ENCODE measurements around the gene ZNF385A.

DNA sequence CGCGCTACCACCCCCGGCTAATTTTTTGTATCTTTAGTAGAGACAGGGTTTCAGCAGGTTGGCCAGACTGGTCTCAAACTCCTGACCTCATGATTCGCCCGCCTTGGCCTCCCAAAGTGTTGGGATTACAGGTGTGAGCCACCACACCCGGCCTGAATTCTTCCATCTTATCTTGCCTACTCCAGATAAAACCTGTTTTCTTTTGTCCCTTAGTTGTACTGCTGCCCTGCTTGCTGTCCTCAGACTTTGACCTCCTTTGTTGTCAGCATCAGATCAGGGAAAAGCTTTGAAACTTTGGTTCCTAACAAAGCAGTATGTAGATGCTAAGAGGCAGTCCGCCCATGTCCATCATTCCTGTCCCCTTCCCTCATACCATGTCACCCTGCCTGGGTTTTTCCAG is 43.7 kb downstream of the ZNF385A start:
- TF ChIP-seq POLR2AphosphoS5 (IDR thresholded peaks at IDR 0.05) (no peak), POLR2A (IDR thresholded peaks at IDR 0.05) (no peak), EP300 (IDR thresholded peaks at IDR 0.05) (no peak)
- TF ChIP-seq, protein P1, sequence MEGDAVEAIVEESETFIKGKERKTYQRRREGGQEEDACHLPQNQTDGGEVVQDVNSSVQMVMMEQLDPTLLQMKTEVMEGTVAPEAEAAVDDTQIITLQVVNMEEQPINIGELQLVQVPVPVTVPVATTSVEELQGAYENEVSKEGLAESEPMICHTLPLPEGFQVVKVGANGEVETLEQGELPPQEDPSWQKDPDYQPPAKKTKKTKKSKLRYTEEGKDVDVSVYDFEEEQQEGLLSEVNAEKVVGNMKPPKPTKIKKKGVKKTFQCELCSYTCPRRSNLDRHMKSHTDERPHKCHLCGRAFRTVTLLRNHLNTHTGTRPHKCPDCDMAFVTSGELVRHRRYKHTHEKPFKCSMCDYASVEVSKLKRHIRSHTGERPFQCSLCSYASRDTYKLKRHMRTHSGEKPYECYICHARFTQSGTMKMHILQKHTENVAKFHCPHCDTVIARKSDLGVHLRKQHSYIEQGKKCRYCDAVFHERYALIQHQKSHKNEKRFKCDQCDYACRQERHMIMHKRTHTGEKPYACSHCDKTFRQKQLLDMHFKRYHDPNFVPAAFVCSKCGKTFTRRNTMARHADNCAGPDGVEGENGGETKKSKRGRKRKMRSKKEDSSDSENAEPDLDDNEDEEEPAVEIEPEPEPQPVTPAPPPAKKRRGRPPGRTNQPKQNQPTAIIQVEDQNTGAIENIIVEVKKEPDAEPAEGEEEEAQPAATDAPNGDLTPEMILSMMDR (IDR thresholded peaks at IDR 0.05) = no peak

Data from upper lobe of left lung (tissue), 4 donors.